ENCODE results near the gene NPBWR2.

- TF ChIP-seq, protein P1, sequence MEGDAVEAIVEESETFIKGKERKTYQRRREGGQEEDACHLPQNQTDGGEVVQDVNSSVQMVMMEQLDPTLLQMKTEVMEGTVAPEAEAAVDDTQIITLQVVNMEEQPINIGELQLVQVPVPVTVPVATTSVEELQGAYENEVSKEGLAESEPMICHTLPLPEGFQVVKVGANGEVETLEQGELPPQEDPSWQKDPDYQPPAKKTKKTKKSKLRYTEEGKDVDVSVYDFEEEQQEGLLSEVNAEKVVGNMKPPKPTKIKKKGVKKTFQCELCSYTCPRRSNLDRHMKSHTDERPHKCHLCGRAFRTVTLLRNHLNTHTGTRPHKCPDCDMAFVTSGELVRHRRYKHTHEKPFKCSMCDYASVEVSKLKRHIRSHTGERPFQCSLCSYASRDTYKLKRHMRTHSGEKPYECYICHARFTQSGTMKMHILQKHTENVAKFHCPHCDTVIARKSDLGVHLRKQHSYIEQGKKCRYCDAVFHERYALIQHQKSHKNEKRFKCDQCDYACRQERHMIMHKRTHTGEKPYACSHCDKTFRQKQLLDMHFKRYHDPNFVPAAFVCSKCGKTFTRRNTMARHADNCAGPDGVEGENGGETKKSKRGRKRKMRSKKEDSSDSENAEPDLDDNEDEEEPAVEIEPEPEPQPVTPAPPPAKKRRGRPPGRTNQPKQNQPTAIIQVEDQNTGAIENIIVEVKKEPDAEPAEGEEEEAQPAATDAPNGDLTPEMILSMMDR (IDR thresholded peaks at IDR 0.05), result no peak
- TF ChIP-seq POLR2AphosphoS5 (IDR thresholded peaks at IDR 0.05; ENCODE audit: low read depth, low read length) (no peak), REST (IDR thresholded peaks at IDR 0.05; ENCODE audit: insufficient read depth in 1 of 2, low read depth in 2 of 2, low read length in 1 of 2) (no peak), TCF7L2 (IDR thresholded peaks at IDR 0.05; ENCODE audit: low read depth, low read length) (no peak), SIN3A (IDR thresholded peaks at IDR 0.05; ENCODE audit: borderline replicate concordance, insufficient read depth, low read depth, low read length) (no peak)
These were observed 29.4 kb downstream of the NPBWR2 start for GRCh38 chr20:64077876-64078551.
